Astrocyte (in vitro differentiated cells and primary cell): ENCODE results near the gene PDZK1IP1. TPM values are rescaled to one million over a fixed set of nuclear protein-coding genes. Genes with fewer than 3 reads are reported as not detected.

Experiments used
- DNase-seq: peaks from one replicate; pipeline ENCODE4 v3.0.0-alpha.2; 2010; ENCODE audit warnings: low read depth
- FAIRE-seq: peaks from 2 replicates; lab custom pipeline; 2011; peaks lifted over from hg19 to GRCh38; lab: Jason Lieb, UNC
- H2AFZ ChIP-seq: 2 replicates; pipeline ENCODE4 v1.6.0; 2012; ENCODE audit warnings: low read depth, low read length, inconsistent platforms
- H3K27ac ChIP-seq: 2 replicates; pipeline ENCODE4 v1.5.1; 2011; ENCODE audit warnings: low read depth, low read length, inconsistent platforms
- H3K27me3 ChIP-seq: 2 replicates; pipeline ENCODE4 v1.6.0; 2011; ENCODE audit warnings: low read length, inconsistent platforms; ENCODE audit not compliant: insufficient read depth
- H3K36me3 ChIP-seq: 2 replicates; pipeline ENCODE4 v1.5.1; 2011; ENCODE audit warnings: low read length, inconsistent platforms; ENCODE audit not compliant: insufficient read depth
- H3K4me1 ChIP-seq: 2 replicates; pipeline ENCODE4 v1.5.1; 2011; ENCODE audit warnings: low read length, inconsistent platforms; ENCODE audit not compliant: insufficient read depth
- H3K4me2 ChIP-seq: 2 replicates; pipeline ENCODE4 v1.6.0; 2012; ENCODE audit warnings: low read length, inconsistent platforms
- H3K4me3 ChIP-seq: 2 replicates; pipeline ENCODE4 v1.5.1; 2011; ENCODE audit warnings: low read depth, mild to moderate bottlenecking, low read length, inconsistent platforms; ENCODE audit not compliant: insufficient read depth
- H3K79me2 ChIP-seq: 2 replicates; pipeline ENCODE4 v1.6.0; 2012; ENCODE audit warnings: mild to moderate bottlenecking, low read length, inconsistent platforms; ENCODE audit not compliant: insufficient read depth
- H3K9ac ChIP-seq: 2 replicates; pipeline ENCODE4 v1.6.0; 2012; ENCODE audit warnings: mild to moderate bottlenecking, low read length, inconsistent platforms
- H3K9me3 ChIP-seq: 2 replicates; pipeline ENCODE4 v1.5.1; 2012; ENCODE audit warnings: low read depth, mild to moderate bottlenecking, low read length, inconsistent platforms; ENCODE audit not compliant: insufficient read depth
- H4K20me1 ChIP-seq: 2 replicates; pipeline ENCODE4 v1.6.0; 2012; ENCODE audit warnings: low read length, inconsistent platforms; ENCODE audit not compliant: insufficient read depth
- H3K27ac Mint-ChIP-seq: one replicate; pipeline ENCODE4 v1.8.0; 2021; ENCODE audit warnings: mild to moderate bottlenecking, mixed read lengths; ENCODE audit not compliant: unreplicated experiment
- H3K27me3 Mint-ChIP-seq: one replicate; pipeline ENCODE4 v1.8.0; 2021; ENCODE audit warnings: low read depth, mixed read lengths; ENCODE audit not compliant: unreplicated experiment
- H3K36me3 Mint-ChIP-seq: one replicate; pipeline ENCODE4 v1.8.0; 2021; ENCODE audit warnings: low read depth, mixed read lengths; ENCODE audit not compliant: unreplicated experiment
- H3K4me1 Mint-ChIP-seq: one replicate; pipeline ENCODE4 v1.8.0; 2021; ENCODE audit warnings: low read depth, mixed read lengths; ENCODE audit not compliant: unreplicated experiment
- H3K4me3 Mint-ChIP-seq: one replicate; pipeline ENCODE4 v1.8.0; 2021; ENCODE audit warnings: mild to moderate bottlenecking, moderate library complexity, mixed read lengths; ENCODE audit not compliant: unreplicated experiment
- H3K9me3 Mint-ChIP-seq: one replicate; pipeline ENCODE4 v1.8.0; 2021; ENCODE audit warnings: mild to moderate bottlenecking, mixed read lengths; ENCODE audit not compliant: unreplicated experiment
- EZH2 ChIP-seq: IDR thresholded peaks from 2 replicates; pipeline ENCODE4 v1.6.1; 2012; ENCODE audit warnings: mild to moderate bottlenecking, low read length, inconsistent platforms; ENCODE audit not compliant: insufficient read depth
- total RNA-seq: library from RNA; stranded (reverse); gene quantifications from 2 replicates; pipeline ENCODE4 v1.2.1, GENCODE V29; 2021
- TF ChIP-seq, protein P1 (sequence below): IDR thresholded peaks from 2 replicates; pipeline ENCODE4 v1.5.1; 2011; ENCODE audit warnings: low read depth, mild to moderate bottlenecking, inconsistent platforms, low read length, moderate library complexity; ENCODE audit not compliant: insufficient read depth

Gene PDZK1IP1
- total RNA-seq, 1 donor from 2014 or later, result 0.34 TPM

- Histone ChIP-seq H3K27me3 (no peaks in the 10 kb centered on the region), H3K4me1 (peaks cover 6% of the 10 kb centered on the region), H3K36me3 (no peaks in the 10 kb centered on the region), H3K9ac (no peak overlapping the region), H3K27ac (no peak overlapping the region), H3K79me2 (no peaks in the 10 kb centered on the region), H3K4me2 (no peak overlapping the region), H3K4me3 (no peak overlapping the region), H3K9me3 (no peaks in the 10 kb centered on the region), H2AFZ (no peak overlapping the region), H4K20me1 (no peaks in the 10 kb centered on the region)
- H3K27me3 Mint-ChIP-seq, result peaks cover 45% of the 10 kb centered on the region
- no peak overlapping the region for H3K27ac Mint-ChIP-seq
- no peak for TF ChIP-seq EZH2
- TF ChIP-seq, protein P1, sequence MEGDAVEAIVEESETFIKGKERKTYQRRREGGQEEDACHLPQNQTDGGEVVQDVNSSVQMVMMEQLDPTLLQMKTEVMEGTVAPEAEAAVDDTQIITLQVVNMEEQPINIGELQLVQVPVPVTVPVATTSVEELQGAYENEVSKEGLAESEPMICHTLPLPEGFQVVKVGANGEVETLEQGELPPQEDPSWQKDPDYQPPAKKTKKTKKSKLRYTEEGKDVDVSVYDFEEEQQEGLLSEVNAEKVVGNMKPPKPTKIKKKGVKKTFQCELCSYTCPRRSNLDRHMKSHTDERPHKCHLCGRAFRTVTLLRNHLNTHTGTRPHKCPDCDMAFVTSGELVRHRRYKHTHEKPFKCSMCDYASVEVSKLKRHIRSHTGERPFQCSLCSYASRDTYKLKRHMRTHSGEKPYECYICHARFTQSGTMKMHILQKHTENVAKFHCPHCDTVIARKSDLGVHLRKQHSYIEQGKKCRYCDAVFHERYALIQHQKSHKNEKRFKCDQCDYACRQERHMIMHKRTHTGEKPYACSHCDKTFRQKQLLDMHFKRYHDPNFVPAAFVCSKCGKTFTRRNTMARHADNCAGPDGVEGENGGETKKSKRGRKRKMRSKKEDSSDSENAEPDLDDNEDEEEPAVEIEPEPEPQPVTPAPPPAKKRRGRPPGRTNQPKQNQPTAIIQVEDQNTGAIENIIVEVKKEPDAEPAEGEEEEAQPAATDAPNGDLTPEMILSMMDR, result no peak
- DNase-seq (no peak), FAIRE-seq (no peak)
- H3K4me1 Mint-ChIP-seq, result peaks cover 15% of the 10 kb centered on the region
- H3K36me3 Mint-ChIP-seq, result peaks cover 3% of the 10 kb centered on the region
- H3K4me3 Mint-ChIP-seq, result no peak overlapping the region
- H3K9me3 Mint-ChIP-seq, result peaks cover 2% of the 10 kb centered on the region
Measured at GRCh38 chr1:47187231-47187925, 2.5 kb downstream of the PDZK1IP1 start.

GRCh38 chr1:47186267-47187185 is 3.3 kb downstream of the PDZK1IP1 start:
- DNase-seq, result no peak

More at GRCh38 chr1:47186267-47187185, 3.3 kb downstream of the PDZK1IP1 start:
- Mint-ChIP-seq H3K36me3 (peaks cover 3% of the 10 kb centered on the region), H3K27ac (no peak overlapping the region), H3K9me3 (peaks cover 2% of the 10 kb centered on the region), H3K27me3 (peaks cover 42% of the 10 kb centered on the region), H3K4me3 (no peak overlapping the region), H3K4me1 (peaks cover 14% of the 10 kb centered on the region)
- no peaks in the 10 kb centered on the region for H4K20me1 ChIP-seq
- H3K4me1 ChIP-seq, result peaks cover 10% of the 10 kb centered on the region
- no peak for FAIRE-seq
- TF ChIP-seq, protein P1, result no peak
- no peak for TF ChIP-seq EZH2
- H3K9ac ChIP-seq, result no peak overlapping the region
- H3K4me2 ChIP-seq, result no peak overlapping the region
- no peaks in the 10 kb centered on the region for H3K79me2 ChIP-seq
- no peak overlapping the region for H3K27ac ChIP-seq
- no peaks in the 10 kb centered on the region for H3K27me3 ChIP-seq
- H3K4me3 ChIP-seq, result no peak overlapping the region
- no peaks in the 10 kb centered on the region for H3K36me3 ChIP-seq
- no peak overlapping the region for H2AFZ ChIP-seq
- H3K9me3 ChIP-seq, result no peaks in the 10 kb centered on the region
